Hepatocyte (in vitro differentiated cells): Measurements from ENCODE around the gene DIS3L2.

Experiments
- EZH2phosphoT487 ChIP-seq: fragments of 200-600 bp; sonication (generic); IDR thresholded peaks from one replicate; pipeline ENCODE4 v1.6.1; 2018; ENCODE audit warnings: antibody characterized with exemption, mild to moderate bottlenecking, low read depth, moderate library complexity; ENCODE audit not compliant: unreplicated experiment, severe bottlenecking
- TF ChIP-seq, protein P1 (sequence below): fragments of 200-600 bp; sonication (generic); IDR thresholded peaks from 2 replicates; pipeline ENCODE4 v1.5.1; 2016; ENCODE audit warnings: antibody characterized with exemption, mild to moderate bottlenecking; ENCODE audit not compliant: poor library complexity

DNA sequence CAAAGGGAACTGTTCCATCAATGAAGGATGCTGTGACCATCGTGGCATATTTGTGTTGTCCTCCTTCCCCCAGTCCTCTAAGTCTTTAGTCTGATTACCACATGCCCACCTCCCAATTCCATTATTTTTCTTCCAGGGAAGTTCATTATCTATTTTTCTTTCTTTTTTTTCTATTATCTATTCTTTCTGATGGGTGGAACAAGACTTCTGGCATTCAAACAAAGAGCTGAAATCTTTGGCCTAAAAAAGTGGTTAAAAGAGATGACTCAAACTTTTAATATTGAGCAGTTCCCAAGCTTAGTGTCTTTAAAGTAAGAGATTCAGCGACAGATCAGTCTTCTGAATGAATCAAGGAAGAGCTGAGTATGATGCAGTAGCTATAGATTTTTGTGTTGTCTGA, 66.6 kb downstream of the DIS3L2 start:
- TF ChIP-seq, protein P1, sequence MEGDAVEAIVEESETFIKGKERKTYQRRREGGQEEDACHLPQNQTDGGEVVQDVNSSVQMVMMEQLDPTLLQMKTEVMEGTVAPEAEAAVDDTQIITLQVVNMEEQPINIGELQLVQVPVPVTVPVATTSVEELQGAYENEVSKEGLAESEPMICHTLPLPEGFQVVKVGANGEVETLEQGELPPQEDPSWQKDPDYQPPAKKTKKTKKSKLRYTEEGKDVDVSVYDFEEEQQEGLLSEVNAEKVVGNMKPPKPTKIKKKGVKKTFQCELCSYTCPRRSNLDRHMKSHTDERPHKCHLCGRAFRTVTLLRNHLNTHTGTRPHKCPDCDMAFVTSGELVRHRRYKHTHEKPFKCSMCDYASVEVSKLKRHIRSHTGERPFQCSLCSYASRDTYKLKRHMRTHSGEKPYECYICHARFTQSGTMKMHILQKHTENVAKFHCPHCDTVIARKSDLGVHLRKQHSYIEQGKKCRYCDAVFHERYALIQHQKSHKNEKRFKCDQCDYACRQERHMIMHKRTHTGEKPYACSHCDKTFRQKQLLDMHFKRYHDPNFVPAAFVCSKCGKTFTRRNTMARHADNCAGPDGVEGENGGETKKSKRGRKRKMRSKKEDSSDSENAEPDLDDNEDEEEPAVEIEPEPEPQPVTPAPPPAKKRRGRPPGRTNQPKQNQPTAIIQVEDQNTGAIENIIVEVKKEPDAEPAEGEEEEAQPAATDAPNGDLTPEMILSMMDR: no peak
- TF ChIP-seq EZH2phosphoT487: no peak
